Type B pancreatic cell (in vitro differentiated cells): ENCODE data around the gene PACRG. TPM values are rescaled to one million over a fixed set of nuclear protein-coding genes. Genes with fewer than 3 reads are reported as not detected.

ENCODE experiments used
- DNase-seq: peaks from one replicate; pipeline ENCODE4 v3.0.0; 2021; ENCODE audit warnings: mixed read lengths; ENCODE audit not compliant: unreplicated experiment; ENCODE audit errors: extremely low spot score
- H3K27ac Mint-ChIP-seq: 2 replicates; pipeline ENCODE4 v1.8.0; 2021; ENCODE audit warnings: mild to moderate bottlenecking, mixed read lengths
- H3K27me3 Mint-ChIP-seq: 2 replicates; pipeline ENCODE4 v1.8.0; 2021; ENCODE audit warnings: mixed read lengths
- H3K36me3 Mint-ChIP-seq: 2 replicates; pipeline ENCODE4 v1.8.0; 2021; ENCODE audit warnings: mixed read lengths
- H3K4me1 Mint-ChIP-seq: one replicate; pipeline ENCODE4 v1.8.0; 2021; ENCODE audit warnings: mixed read lengths; ENCODE audit not compliant: unreplicated experiment
- H3K4me3 Mint-ChIP-seq: 2 replicates; pipeline ENCODE4 v1.8.0; 2021; ENCODE audit warnings: mild to moderate bottlenecking, mixed read lengths
- H3K9me3 Mint-ChIP-seq: 2 replicates; pipeline ENCODE4 v1.8.0; 2021; ENCODE audit warnings: mixed read lengths
- total RNA-seq: library from RNA; stranded (reverse); gene quantifications from 2 replicates; pipeline ENCODE4 v1.2.1, GENCODE V29; 2021; ENCODE audit warnings: low replicate concordance
- TF ChIP-seq, protein P1 (sequence below): fragments of 200-600 bp; sonication (generic); conservative IDR thresholded peaks from 2 replicates; pipeline ENCODE4 v1.5.0; 2021; ENCODE audit warnings: antibody characterized with exemption, mild to moderate bottlenecking

The PACRG gene
- total RNA-seq, 1 donor from 2014 or later: 5.6 TPM

DNA sequence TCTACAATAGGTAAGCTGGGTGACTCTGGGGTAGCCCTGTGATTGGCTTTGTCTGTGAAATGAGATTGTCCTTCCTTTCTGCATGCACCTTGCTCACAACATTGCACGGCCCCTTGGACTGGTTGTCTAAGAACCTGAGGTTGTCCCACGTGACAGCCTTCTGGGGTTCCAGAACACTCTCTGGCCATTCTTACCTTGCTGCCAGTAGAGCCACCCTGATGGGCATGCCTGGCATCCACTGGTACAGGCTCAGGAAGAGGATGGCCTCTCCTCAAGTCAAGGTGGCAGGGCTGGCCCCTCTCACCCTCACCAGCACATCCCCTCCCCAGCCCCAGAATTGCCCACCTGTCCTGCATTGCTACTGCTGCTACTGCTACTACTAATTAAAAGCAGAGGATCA lies 335.0 kb downstream of the PACRG start:
- H3K9me3 Mint-ChIP-seq: no peaks in the 10 kb centered on the region
- no peaks in the 10 kb centered on the region for H3K27me3 Mint-ChIP-seq
- TF ChIP-seq, protein P1, sequence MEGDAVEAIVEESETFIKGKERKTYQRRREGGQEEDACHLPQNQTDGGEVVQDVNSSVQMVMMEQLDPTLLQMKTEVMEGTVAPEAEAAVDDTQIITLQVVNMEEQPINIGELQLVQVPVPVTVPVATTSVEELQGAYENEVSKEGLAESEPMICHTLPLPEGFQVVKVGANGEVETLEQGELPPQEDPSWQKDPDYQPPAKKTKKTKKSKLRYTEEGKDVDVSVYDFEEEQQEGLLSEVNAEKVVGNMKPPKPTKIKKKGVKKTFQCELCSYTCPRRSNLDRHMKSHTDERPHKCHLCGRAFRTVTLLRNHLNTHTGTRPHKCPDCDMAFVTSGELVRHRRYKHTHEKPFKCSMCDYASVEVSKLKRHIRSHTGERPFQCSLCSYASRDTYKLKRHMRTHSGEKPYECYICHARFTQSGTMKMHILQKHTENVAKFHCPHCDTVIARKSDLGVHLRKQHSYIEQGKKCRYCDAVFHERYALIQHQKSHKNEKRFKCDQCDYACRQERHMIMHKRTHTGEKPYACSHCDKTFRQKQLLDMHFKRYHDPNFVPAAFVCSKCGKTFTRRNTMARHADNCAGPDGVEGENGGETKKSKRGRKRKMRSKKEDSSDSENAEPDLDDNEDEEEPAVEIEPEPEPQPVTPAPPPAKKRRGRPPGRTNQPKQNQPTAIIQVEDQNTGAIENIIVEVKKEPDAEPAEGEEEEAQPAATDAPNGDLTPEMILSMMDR: no peak
- no peak overlapping the region for H3K27ac Mint-ChIP-seq
- no peak for DNase-seq
- H3K36me3 Mint-ChIP-seq: no peaks in the 10 kb centered on the region
- no peaks in the 10 kb centered on the region for H3K4me1 Mint-ChIP-seq
- no peak overlapping the region for H3K4me3 Mint-ChIP-seq

DNA sequence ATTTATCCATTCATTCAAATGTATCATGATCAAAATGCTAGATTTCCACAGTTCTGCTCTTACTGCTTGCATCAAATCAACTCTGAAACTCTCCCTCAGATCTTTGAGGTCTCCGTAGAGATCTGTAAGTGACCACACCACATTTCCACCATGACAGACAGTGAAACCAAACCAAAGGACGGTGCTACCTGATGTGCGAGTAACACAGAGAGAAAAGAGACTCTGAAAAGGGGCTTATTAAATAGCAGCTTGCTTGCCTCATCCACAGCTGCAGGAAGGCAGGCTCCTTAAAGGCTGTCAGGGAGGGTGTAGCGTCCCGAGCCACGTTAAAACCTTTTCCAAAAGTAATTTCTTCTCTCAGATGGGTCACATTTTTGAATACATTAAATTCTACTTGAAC lies 335.8 kb downstream of the PACRG start:
- TF ChIP-seq, protein P1: no peak
- Mint-ChIP-seq H3K9me3 (no peaks in the 10 kb centered on the region), H3K27ac (no peak overlapping the region), H3K27me3 (no peaks in the 10 kb centered on the region), H3K36me3 (no peaks in the 10 kb centered on the region), H3K4me1 (no peaks in the 10 kb centered on the region), H3K4me3 (no peak overlapping the region)
- no peak for DNase-seq

DNA sequence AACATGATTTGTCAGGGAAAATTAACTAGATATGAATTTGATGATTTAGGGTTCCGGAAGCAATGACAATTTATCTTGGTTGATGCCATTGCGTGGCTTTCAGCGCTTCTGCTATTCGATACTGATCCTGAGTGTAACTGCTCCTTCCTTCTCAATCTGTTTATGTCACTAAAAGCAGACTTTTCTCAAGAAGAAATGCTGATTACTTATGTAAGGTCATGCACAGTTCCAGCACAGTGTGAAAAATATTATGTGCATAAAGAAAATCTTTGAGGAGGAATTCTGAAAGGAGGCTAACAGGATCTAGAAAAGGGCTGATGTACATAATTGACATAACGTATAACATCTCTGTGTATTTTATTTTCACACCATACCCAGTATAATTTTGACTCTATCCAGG lies 336.6 kb downstream of the PACRG start:
- Mint-ChIP-seq H3K4me1 (no peaks in the 10 kb centered on the region), H3K27ac (no peak overlapping the region), H3K27me3 (no peaks in the 10 kb centered on the region), H3K9me3 (no peaks in the 10 kb centered on the region), H3K4me3 (no peak overlapping the region), H3K36me3 (no peaks in the 10 kb centered on the region)
- no peak for DNase-seq
- TF ChIP-seq, protein P1: no peak

DNA sequence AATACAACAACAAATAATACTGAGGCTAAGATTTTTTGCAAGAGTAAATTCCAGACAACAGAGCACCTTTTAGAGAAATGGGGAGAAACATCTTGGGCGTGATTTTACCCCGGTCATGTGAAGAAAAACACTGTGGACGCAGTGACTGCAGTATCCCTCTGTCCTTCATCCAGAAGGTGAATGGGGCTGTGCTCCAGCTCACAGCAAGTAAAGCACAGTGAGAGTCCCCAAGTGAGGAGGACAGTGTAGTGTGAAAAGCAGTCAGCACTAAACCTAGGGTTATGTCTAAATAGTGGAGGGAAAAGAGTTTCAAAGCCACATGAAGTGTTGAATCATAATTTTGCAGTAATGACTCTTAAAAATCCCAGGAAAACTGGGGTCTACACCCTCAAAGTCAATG lies 338.4 kb downstream of the PACRG start:
- H3K27ac Mint-ChIP-seq: no peak overlapping the region
- H3K4me3 Mint-ChIP-seq: no peak overlapping the region

DNA sequence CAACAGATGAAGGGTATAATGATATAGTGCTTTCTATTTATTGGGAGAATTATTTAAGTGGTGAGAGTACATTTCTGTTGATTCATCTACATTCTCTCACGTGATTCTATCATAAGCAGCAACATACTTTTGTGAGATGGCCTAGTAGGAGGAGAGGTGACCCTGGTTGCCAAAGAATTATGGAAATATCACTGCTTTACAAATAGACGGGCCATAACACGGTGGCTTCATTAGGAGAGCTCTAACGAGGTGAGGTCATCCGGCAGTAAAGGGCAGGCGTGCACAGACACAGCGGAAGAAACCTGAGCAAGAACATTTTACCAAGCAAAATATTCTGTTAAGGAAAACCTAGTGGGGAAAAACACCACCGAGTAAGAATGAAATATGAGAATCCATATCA lies 349.4 kb downstream of the PACRG start:
- no peaks in the 10 kb centered on the region for H3K9me3 Mint-ChIP-seq
- TF ChIP-seq, protein P1: no peak
- H3K27me3 Mint-ChIP-seq: no peaks in the 10 kb centered on the region
- no peaks in the 10 kb centered on the region for H3K4me1 Mint-ChIP-seq
- H3K27ac Mint-ChIP-seq: no peak overlapping the region
- DNase-seq: no peak
- no peaks in the 10 kb centered on the region for H3K36me3 Mint-ChIP-seq
- no peak overlapping the region for H3K4me3 Mint-ChIP-seq

More for the DNA sequence above, 338.4 kb downstream of the PACRG start:
- TF ChIP-seq, protein P1: no peak
- DNase-seq: no peak
- Mint-ChIP-seq H3K9me3 (no peaks in the 10 kb centered on the region), H3K27me3 (no peaks in the 10 kb centered on the region), H3K4me1 (no peaks in the 10 kb centered on the region), H3K36me3 (no peaks in the 10 kb centered on the region)

DNA sequence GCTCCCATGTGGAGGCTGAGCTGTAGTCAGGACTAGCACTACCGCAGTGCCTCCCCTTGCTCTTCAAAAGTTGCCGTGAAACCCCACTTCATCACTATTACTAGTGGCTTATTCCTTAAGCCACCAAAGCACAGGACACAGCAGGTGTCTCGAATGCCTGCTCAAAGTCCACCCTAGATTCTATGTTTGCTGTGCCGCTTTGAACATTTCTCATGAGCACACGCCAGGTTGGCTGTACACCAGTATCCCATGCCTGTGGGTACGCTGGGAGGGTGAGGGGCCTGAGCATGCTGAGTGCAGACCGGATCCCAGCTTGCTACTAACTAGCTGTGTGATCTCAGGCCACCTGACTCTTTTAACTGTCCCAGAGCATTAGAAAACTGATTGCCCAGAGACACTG lies 350.9 kb downstream of the PACRG start:
- no peak for DNase-seq
- H3K9me3 Mint-ChIP-seq: no peaks in the 10 kb centered on the region
- H3K27me3 Mint-ChIP-seq: no peaks in the 10 kb centered on the region
- TF ChIP-seq, protein P1: no peak
- H3K36me3 Mint-ChIP-seq: no peaks in the 10 kb centered on the region
- no peak overlapping the region for H3K4me3 Mint-ChIP-seq
- no peak overlapping the region for H3K27ac Mint-ChIP-seq
- H3K4me1 Mint-ChIP-seq: no peaks in the 10 kb centered on the region
